ENCODE measurements around the gene APLN. TPM values are rescaled to one million over a fixed set of nuclear protein-coding genes. Genes with fewer than 3 reads are reported as not detected.

Gene APLN
- total RNA-seq: 1 to 10 TPM in 4 of 8 experiments, under 1 TPM in 3, not detected in 1; 0.21 to 2.4 (median 1.1) TPM

DNA sequence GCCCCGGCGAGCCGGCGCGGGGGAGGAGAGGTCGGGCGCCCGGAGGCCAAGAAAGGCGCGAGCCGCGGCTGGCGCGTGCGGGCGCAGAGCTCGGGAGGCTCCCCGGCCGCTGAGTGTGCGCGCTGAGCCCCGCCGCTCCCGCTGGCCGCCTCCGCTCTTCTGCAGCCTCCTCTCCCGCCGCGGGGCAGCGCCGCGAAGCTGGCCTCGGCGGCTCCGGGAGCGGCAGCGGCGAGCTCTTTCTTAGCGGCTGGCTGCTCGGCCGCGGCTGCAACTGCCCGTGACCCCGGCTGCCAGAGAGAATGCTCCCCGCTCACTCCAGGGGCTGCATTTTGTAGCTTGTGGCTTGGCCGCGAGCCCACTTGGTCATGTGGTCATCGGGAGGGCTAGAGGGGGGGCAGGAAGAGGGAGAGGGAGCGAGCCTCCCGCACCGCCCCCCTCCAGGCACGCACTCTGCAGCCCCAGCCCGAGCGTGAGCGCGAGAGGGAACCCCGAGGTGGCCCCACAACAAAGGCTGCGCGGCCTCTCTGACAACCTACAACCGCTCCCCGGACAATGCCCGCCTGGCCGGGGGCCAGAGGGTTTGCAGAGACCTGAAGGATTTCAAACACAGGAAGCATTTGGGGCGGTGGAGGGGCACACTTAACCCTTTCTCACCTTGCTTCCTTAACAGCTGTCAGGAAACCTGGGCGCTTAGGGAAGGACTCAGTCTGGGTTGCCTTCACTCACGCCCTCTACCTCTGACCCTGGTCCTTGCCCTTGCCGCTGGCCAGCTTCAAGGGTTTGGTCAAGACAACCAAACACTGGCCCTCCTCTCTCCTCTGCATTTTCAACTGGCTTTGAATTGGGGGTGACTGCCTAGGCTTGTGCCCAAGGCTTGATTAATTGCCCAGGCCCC lies at the start of gene APLN:
APLN (minus strand) TSS at position 305 of the 895 bp plus-strand sequence. CDS start 326 bp downstream, outside the sequence.
- WGBS, 10 experiments: 40 to 55% methylated on average over 1 to 4 of the region's 67 CpGs; no CpG with 5 or more reads in 8 of the 10 experiments
- H3K4me1 ChIP-seq (replicated peaks in 1 of 2): peaks cover 10 to 14% of the 10 kb centered on the region in 2 donors
- peak within 1 kb of the TSS; percentile 44 to 56 (median 47) for H3K4me3 ChIP-seq
- in situ Hi-C loops (cut with MboI; ENCODE audit: low pct_unique_long_range_greater_than_20kb in 2 of 9, low sequenced_read_pairs in 9 of 9, unreplicated experiment in 9 of 9): no loop called here
- peak within 1 kb of the TSS; percentile 57 to 81 for H3K27ac ChIP-seq
- ATAC-seq (replicated peaks in 6 of 8): peak; percentile 77 to 85 (median 82)

- in situ Hi-C loops (cut with MboI; ENCODE audit: low pct_unique_long_range_greater_than_20kb in 2 of 9, low sequenced_read_pairs in 9 of 9, unreplicated experiment in 9 of 9): no loop called here
- no peak overlapping the region for H3K4me3 ChIP-seq
- no peaks in the 10 kb centered on the region for H3K4me1 ChIP-seq (replicated peaks in 1 of 2)
- WGBS, 10 experiments: 56 to 60% methylated on average over 1 of the region's 2 CpGs; no CpG with 5 or more reads in 8 of the 10 experiments
- no peak overlapping the region for H3K27ac ChIP-seq
- no peak for ATAC-seq (replicated peaks in 6 of 8)
These were observed 49.7 kb upstream of the APLN start for GRCh38 chrX:129704491-129704890.

GRCh38 chrX:129701624-129702069 lies 46.9 kb upstream of the APLN start:
- no peak overlapping the region for H3K27ac ChIP-seq
- no peak overlapping the region for H3K4me3 ChIP-seq
- in situ Hi-C loops (cut with MboI; ENCODE audit: low pct_unique_long_range_greater_than_20kb in 2 of 9, low sequenced_read_pairs in 9 of 9, unreplicated experiment in 9 of 9): no loop called here
- 17 to 75% (median 75%) methylated on average over 1 to 2 of the region's 8 CpGs; no CpG with 5 or more reads in 7 of the 10 experiments for WGBS, 10 experiments
- ATAC-seq (replicated peaks in 6 of 8): no peak
- no peaks in the 10 kb centered on the region for H3K4me1 ChIP-seq (replicated peaks in 1 of 2)

DNA sequence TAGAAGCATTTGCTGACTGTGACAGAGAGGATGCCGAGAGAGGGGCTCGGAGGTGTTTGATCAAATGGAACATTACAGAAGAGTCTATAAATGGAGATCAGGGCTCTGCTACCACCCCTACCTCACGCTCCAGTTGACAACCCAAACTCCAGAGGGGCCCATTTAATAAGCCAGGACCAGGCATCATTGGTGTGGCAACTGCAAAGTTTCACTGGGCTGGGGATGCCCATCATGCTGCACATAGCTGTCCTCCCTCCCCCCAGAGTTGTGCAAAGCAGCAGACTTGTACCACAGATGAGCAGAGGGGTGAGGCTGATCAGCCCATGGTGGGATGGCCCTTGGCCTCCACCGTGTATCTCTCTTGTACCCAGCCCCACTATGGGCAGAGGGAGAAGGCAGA lies 45.8 kb upstream of the APLN start:
- in situ Hi-C loops (cut with MboI; ENCODE audit: low pct_unique_long_range_greater_than_20kb in 2 of 9, low sequenced_read_pairs in 9 of 9, unreplicated experiment in 9 of 9): no loop called here
- H3K4me3 ChIP-seq: no peak overlapping the region
- no peaks in the 10 kb centered on the region for H3K4me1 ChIP-seq (replicated peaks in 1 of 2)
- WGBS, 10 experiments: 20 to 83% (median 48%) methylated on average over 1 to 4 of the region's 4 CpGs; no CpG with 5 or more reads in 6 of the 10 experiments
- no peak for ATAC-seq (replicated peaks in 6 of 8)
- H3K27ac ChIP-seq: no peak overlapping the region

GRCh38 chrX:129698150-129698549 lies 43.4 kb upstream of the APLN start:
- in situ Hi-C loops (cut with MboI; ENCODE audit: low pct_unique_long_range_greater_than_20kb in 2 of 9, low sequenced_read_pairs in 9 of 9, unreplicated experiment in 9 of 9): no loop called here

DNA sequence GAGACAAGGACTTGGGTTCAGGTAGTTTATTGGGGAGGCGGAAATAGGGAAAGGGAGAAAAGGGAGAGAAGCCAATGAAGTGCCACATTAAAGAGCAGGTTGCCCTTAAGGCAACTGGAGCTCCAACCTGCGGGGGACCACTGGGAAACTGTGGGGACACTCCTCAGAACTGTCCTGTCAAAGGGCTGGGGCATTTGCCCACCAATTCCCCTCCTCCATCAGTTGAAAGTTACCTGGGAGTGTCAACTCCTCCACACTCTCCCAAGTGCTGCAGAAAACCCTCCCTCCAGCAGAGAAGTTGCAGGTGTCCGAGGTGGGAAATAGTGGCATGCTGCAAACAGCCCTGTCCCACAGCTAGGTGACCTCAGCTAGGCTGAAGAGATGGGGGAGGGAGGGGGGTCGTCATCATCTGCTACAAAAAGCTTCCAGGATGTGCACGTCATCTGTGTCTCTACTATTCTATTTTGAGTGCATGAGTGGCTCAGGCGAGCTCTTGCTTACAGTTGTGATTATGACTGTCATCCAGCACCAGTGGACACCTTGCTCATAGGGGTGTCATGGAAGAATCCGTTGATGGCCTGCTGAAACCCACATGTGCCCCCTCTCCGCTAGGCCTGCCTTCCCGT lies 42.6 kb upstream of the APLN start:
- 8 to 18% methylated on average over 2 to 3 of the region's 9 CpGs; no CpG with 5 or more reads in 8 of the 10 experiments for WGBS, 10 experiments
- no peaks in the 10 kb centered on the region for H3K4me1 ChIP-seq (replicated peaks in 1 of 2)
- peak in 2 of 8 experiments; percentile 40 to 79 for ATAC-seq (replicated peaks in 6 of 8)
- H3K27ac ChIP-seq: no peak overlapping the region
- H3K4me3 ChIP-seq: no peak overlapping the region
- in situ Hi-C loops (cut with MboI; ENCODE audit: low pct_unique_long_range_greater_than_20kb in 2 of 9, low sequenced_read_pairs in 9 of 9, unreplicated experiment in 9 of 9): no loop called here

More at GRCh38 chrX:129698150-129698549, 43.4 kb upstream of the APLN start:
- ATAC-seq (replicated peaks in 6 of 8): peak in 1 of 8 experiments; percentile 36
- no peaks in the 10 kb centered on the region for H3K4me1 ChIP-seq (replicated peaks in 1 of 2)
- H3K4me3 ChIP-seq: no peak overlapping the region
- no peak overlapping the region for H3K27ac ChIP-seq

DNA sequence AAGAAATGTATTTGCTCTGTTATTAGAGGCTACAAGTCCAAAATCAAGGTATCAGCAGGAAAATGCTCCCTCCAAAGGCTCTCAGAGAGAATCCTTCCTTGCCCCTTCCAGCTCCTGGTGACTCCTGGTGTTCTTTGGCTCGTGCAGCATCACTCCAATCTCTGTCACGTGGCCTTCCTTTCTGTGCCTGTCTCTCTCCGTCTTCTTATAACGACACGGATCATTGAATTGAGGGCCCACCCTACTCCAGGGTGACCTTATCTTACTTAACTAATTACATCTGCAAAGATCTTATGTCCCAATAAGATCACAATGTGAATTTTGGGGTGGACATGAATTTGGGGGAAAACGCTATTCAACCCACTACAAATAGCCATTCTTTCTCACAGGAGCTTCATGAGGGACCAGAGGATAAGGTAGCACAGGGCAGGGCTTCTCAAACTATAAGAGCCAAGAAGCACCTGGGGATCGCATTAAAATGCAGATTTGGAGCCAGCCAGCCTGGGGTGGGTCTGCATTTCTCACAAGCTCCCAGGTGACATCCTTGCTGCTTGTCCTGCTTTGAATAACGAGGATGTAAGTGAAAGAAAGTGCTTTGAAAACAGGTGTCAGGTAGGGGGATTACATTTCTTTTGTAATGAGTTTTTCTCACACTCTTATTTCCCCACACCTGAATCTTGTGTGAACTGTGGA lies 41.9 kb upstream of the APLN start:
- no peak overlapping the region for H3K27ac ChIP-seq
- no peak for ATAC-seq (replicated peaks in 6 of 8)
- H3K4me1 ChIP-seq (replicated peaks in 1 of 2): no peaks in the 10 kb centered on the region
- in situ Hi-C loops (cut with MboI; ENCODE audit: low pct_unique_long_range_greater_than_20kb in 2 of 9, low sequenced_read_pairs in 9 of 9, unreplicated experiment in 9 of 9): no loop called here
- WGBS, 10 experiments: 0 to 100% (median 65%) methylated on average over 1 to 6 of the region's 8 CpGs; no CpG with 5 or more reads in 5 of the 10 experiments
- H3K4me3 ChIP-seq: no peak overlapping the region

DNA sequence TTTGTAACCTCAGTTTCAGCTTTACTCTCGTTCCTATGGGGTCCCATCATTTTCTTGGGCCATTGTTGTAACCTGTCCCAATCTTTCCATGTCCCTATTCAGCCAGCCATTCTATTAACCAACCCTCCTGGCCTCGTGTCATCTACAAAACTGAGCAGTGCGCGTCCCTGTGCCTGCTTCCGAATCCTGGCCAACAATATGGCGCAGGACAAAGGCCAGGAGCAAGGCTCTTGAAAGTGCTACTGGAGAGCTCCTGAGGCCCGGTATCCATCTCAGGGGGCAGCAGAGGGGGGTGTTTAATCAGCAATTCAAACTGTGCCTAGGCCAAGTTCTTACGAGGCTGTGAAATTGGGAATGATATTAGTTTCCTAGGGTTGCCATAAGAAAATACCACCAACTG lies 41.2 kb upstream of the APLN start:
- H3K27ac ChIP-seq: no peak overlapping the region
- WGBS, 10 experiments: 0 to 100% (median 64%) methylated on average over 1 to 8 of the region's 8 CpGs; no CpG with 5 or more reads in 2 of the 10 experiments
- in situ Hi-C loops (cut with MboI; ENCODE audit: low pct_unique_long_range_greater_than_20kb in 2 of 9, low sequenced_read_pairs in 9 of 9, unreplicated experiment in 9 of 9): no loop called here
- no peak overlapping the region for H3K4me3 ChIP-seq
- no peaks in the 10 kb centered on the region for H3K4me1 ChIP-seq (replicated peaks in 1 of 2)
- no peak for ATAC-seq (replicated peaks in 6 of 8)

DNA sequence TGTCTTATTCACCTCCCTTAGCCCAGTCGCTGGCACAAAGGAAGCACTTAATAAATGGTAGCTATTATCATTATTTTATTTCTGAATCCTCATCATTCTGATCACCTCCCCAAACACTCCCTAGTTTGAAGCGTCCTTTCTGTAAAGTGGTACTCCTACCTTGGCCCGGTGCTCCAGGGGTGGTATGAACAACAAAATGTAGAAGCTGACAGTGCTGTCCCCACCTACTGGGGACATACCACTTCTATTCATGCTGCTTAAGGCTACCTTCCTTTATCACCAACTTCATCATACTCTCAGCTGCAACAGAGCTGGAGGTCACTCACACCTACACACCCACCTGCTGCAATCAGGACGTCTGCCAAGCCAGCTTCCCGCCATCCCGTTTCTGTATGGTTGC lies 40.8 kb upstream of the APLN start:
- WGBS, 10 experiments: 29 to 80% (median 46%) methylated on average over 1 to 6 of the region's 6 CpGs; no CpG with 5 or more reads in 7 of the 10 experiments
- no peak overlapping the region for H3K4me3 ChIP-seq
- H3K4me1 ChIP-seq (replicated peaks in 1 of 2): no peaks in the 10 kb centered on the region
- in situ Hi-C loops (cut with MboI; ENCODE audit: low pct_unique_long_range_greater_than_20kb in 2 of 9, low sequenced_read_pairs in 9 of 9, unreplicated experiment in 9 of 9): no loop called here
- no peak overlapping the region for H3K27ac ChIP-seq
- ATAC-seq (replicated peaks in 6 of 8): no peak

- ATAC-seq (replicated peaks in 6 of 8): no peak
- in situ Hi-C loops (cut with MboI; ENCODE audit: low pct_unique_long_range_greater_than_20kb in 2 of 9, low sequenced_read_pairs in 9 of 9, unreplicated experiment in 9 of 9): no loop called here
- Histone ChIP-seq H3K27ac (no peak overlapping the region), H3K4me1 (replicated peaks in 1 of 2) (no peaks in the 10 kb centered on the region), H3K4me3 (no peak overlapping the region)
- WGBS, 10 experiments: 31% methylated on average over 5 of the region's 5 CpGs; no CpG with 5 or more reads in 9 of the 10 experiments
These were observed 40.0 kb upstream of the APLN start for GRCh38 chrX:129694805-129695204.

GRCh38 chrX:129693354-129693753 lies 38.6 kb upstream of the APLN start:
- no peaks in the 10 kb centered on the region for H3K4me1 ChIP-seq (replicated peaks in 1 of 2)
- 67 to 80% (median 80%) methylated on average over 1 to 3 of the region's 3 CpGs; no CpG with 5 or more reads in 7 of the 10 experiments for WGBS, 10 experiments
- ATAC-seq (replicated peaks in 6 of 8): no peak
- no peak overlapping the region for H3K4me3 ChIP-seq
- in situ Hi-C loops (cut with MboI; ENCODE audit: low pct_unique_long_range_greater_than_20kb in 2 of 9, low sequenced_read_pairs in 9 of 9, unreplicated experiment in 9 of 9): no loop called here
- no peak overlapping the region for H3K27ac ChIP-seq

- in situ Hi-C loops (cut with MboI; ENCODE audit: low pct_unique_long_range_greater_than_20kb in 2 of 9, low sequenced_read_pairs in 9 of 9, unreplicated experiment in 9 of 9): no loop called here
- Histone ChIP-seq H3K27ac (no peak overlapping the region), H3K4me1 (replicated peaks in 1 of 2) (peaks cover 4 to 8% of the 10 kb centered on the region in 2 donors), H3K4me3 (no peak overlapping the region)
- WGBS, 10 experiments: 0 to 83% (median 60%) methylated on average over 2 to 7 of the region's 10 CpGs; no CpG with 5 or more reads in 5 of the 10 experiments
- no peak for ATAC-seq (replicated peaks in 6 of 8)
These were observed 35.7 kb upstream of the APLN start for GRCh38 chrX:129690435-129690834.

DNA sequence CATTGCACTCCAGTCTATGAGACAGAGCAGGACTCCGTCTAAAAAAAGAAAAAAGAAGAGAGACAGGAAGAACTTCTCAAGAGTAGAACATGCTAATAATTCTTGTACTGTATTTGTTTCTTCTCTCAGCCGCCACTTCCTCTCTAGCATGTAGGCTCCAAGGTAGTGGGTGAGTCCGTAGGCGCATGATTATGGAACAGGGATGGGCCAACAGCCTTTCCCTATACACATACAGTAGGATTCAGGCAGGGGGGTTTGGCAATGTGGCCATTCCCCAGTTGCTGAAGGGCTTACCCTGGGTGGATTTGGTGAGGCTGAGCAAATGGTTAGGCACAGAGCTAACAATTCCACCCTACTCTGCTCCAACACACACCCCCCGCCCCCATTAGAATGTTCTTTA lies 35.0 kb upstream of the APLN start:
- Histone ChIP-seq H3K27ac (no peak overlapping the region), H3K4me1 (replicated peaks in 1 of 2) (peaks cover 4 to 8% of the 10 kb centered on the region in 2 donors), H3K4me3 (no peak overlapping the region)
- ATAC-seq (replicated peaks in 6 of 8): peak in 1 of 8 experiments; percentile 27
- WGBS, 10 experiments: 16 to 100% (median 73%) methylated on average over 1 to 4 of the region's 5 CpGs; no CpG with 5 or more reads in 5 of the 10 experiments
- in situ Hi-C loops (cut with MboI; ENCODE audit: low pct_unique_long_range_greater_than_20kb in 2 of 9, low sequenced_read_pairs in 9 of 9, unreplicated experiment in 9 of 9): no loop called here
